Measurements from ENCODE around the gene ZNF219. TPM values are rescaled to one million over a fixed set of nuclear protein-coding genes. Genes with fewer than 3 reads are reported as not detected.

Gene ZNF219
- total RNA-seq, 1 experiment from 2014 or later, result 6.0 TPM

DNA sequence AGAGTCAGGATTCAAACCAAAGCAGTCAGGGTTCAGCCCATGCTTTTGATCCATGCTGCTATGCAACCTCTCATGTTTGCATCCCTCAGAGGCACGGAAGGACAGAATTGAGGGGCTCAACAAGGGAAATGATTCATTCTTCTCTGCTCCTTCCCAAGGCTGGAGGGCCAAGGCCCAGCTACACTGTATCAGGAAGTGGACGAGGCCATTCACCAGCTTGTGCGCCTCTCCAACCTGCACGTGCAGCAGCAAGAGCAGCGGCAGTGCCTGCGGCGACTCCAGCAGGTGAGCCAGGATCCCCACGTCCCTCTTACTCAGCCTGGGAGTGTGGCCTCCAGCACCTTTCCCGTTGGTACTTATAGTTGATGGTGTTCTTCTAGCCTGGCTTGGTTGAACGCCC, 19.7 kb downstream of the ZNF219 start:
- BruUV-seq (replicated peaks), result no TSS peak
- H3K4me2 ChIP-seq (ENCODE audit: low read length), result no peak overlapping the region
- ATAC-seq, result no peak
- no peaks in the 10 kb centered on the region for H3K9me2 ChIP-seq (replicated peaks; ENCODE audit: low read length)
- H3K4me3 ChIP-seq (ENCODE audit: low read length), result no peak overlapping the region
- H3K27me3 ChIP-seq (ENCODE audit: low read length), result peaks cover 7% of the 10 kb centered on the region; the same call in 1 of the 2 replicates
- no peaks in the 10 kb centered on the region for H3K79me2 ChIP-seq (ENCODE audit: low read length)
- no peak for DNase-seq
- H4K20me1 ChIP-seq (ENCODE audit: low read length), result no peaks in the 10 kb centered on the region
- no peak for TF ChIP-seq EZH2 (IDR thresholded peaks at IDR 0.05; ENCODE audit: low read length, unreplicated experiment)
- TF ChIP-seq, protein P1, sequence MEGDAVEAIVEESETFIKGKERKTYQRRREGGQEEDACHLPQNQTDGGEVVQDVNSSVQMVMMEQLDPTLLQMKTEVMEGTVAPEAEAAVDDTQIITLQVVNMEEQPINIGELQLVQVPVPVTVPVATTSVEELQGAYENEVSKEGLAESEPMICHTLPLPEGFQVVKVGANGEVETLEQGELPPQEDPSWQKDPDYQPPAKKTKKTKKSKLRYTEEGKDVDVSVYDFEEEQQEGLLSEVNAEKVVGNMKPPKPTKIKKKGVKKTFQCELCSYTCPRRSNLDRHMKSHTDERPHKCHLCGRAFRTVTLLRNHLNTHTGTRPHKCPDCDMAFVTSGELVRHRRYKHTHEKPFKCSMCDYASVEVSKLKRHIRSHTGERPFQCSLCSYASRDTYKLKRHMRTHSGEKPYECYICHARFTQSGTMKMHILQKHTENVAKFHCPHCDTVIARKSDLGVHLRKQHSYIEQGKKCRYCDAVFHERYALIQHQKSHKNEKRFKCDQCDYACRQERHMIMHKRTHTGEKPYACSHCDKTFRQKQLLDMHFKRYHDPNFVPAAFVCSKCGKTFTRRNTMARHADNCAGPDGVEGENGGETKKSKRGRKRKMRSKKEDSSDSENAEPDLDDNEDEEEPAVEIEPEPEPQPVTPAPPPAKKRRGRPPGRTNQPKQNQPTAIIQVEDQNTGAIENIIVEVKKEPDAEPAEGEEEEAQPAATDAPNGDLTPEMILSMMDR (conservative IDR thresholded peaks at IDR 0.05; ENCODE audit: low read depth, low read length), result no peak
- TF ChIP-seq EZH2phosphoT487 (IDR thresholded peaks at IDR 0.05; ENCODE audit: borderline replicate concordance, low read length), result no peak
- no peaks in the 10 kb centered on the region for H3F3A ChIP-seq (ENCODE audit: low read length, unreplicated experiment)
- intact Hi-C loops (cut with micrococcal nuclease), result no loop called here
- ChIA-PET CTCF (no interaction called here), POLR2A (ENCODE audit: unreplicated experiment) (no interaction called here)
- H3K9me3 ChIP-seq (ENCODE audit: low read length), result no peaks in the 10 kb centered on the region
- H3K27ac ChIP-seq (ENCODE audit: low read length), result no peak overlapping the region
- no peak overlapping the region for H2AFZ ChIP-seq (ENCODE audit: low read length)
- no peaks in the 10 kb centered on the region for H3K4me1 ChIP-seq (ENCODE audit: insufficient read depth, low read length)
- H3K9ac ChIP-seq (ENCODE audit: low read length), result no peak overlapping the region
- no peaks in the 10 kb centered on the region for H3K36me3 ChIP-seq (ENCODE audit: low read depth, low read length)

DNA sequence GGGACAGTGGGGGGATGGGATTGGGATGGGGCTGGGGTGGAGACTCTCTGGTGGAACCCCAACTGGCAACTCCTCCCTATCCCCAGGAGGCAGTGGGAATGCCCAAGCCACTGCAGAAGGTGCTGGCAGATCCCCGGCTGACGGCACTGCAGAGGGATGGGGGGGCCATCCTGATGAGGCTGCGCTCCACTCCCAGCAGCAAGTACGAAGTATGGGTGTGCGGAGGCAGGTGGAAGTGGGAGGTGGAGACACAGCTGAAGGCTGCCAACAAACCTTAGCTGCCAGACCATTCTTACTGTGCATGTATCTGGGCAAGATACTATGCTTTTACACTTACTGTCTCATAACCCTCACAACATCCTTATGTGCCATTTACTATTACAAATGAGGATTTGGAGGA, 20.2 kb downstream of the ZNF219 start:
- TF ChIP-seq EZH2 (IDR thresholded peaks at IDR 0.05; ENCODE audit: low read length, unreplicated experiment) (no peak), EZH2phosphoT487 (IDR thresholded peaks at IDR 0.05; ENCODE audit: borderline replicate concordance, low read length) (no peak)
- TF ChIP-seq, protein P1 (conservative IDR thresholded peaks at IDR 0.05; ENCODE audit: low read depth, low read length), result no peak
- Histone ChIP-seq H3K4me3 (ENCODE audit: low read length) (no peak overlapping the region), H3K79me2 (ENCODE audit: low read length) (no peaks in the 10 kb centered on the region), H2AFZ (ENCODE audit: low read length) (no peak overlapping the region), H3K27ac (ENCODE audit: low read length) (no peak overlapping the region), H3K9me2 (replicated peaks; ENCODE audit: low read length) (no peaks in the 10 kb centered on the region), H3K27me3 (ENCODE audit: low read length) (peaks cover 7% of the 10 kb centered on the region; the same call in 1 of the 2 replicates), H3K4me2 (ENCODE audit: low read length) (no peak overlapping the region), H3F3A (ENCODE audit: low read length, unreplicated experiment) (no peaks in the 10 kb centered on the region), H3K9ac (ENCODE audit: low read length) (no peak overlapping the region), H3K9me3 (ENCODE audit: low read length) (no peaks in the 10 kb centered on the region), H3K36me3 (ENCODE audit: low read depth, low read length) (no peaks in the 10 kb centered on the region), H4K20me1 (ENCODE audit: low read length) (no peaks in the 10 kb centered on the region), H3K4me1 (ENCODE audit: insufficient read depth, low read length) (no peaks in the 10 kb centered on the region)
- ChIA-PET CTCF (no interaction called here), POLR2A (ENCODE audit: unreplicated experiment) (no interaction called here)
- DNase-seq, result no peak
- intact Hi-C loops (cut with micrococcal nuclease), result no loop called here
- no TSS peak for BruUV-seq (replicated peaks)
- ATAC-seq, result no peak

DNA sequence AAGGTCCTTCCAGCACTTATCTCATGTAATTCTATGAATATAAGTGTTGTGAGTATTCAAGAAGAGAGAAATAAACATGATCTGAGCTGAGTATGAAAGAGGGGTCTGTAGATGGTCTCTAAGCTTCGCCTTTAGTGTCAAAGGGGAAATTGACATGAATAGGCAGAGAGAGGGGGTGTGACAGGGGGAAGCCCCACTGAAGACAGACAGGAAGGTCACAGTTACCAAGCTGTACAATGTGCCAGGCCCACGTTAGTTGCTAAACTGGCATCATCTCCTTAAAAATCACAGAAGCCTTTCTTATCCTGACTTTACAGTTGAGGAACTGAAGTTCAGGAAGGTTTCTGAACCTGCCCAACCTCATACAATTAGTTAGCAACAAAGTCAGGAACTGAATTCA, 20.8 kb downstream of the ZNF219 start:
- no peak for ATAC-seq
- Histone ChIP-seq H3K9me3 (ENCODE audit: low read length) (no peaks in the 10 kb centered on the region), H2AFZ (ENCODE audit: low read length) (no peak overlapping the region), H3F3A (ENCODE audit: low read length, unreplicated experiment) (no peaks in the 10 kb centered on the region), H3K4me3 (ENCODE audit: low read length) (no peak overlapping the region), H3K27me3 (ENCODE audit: low read length) (peaks cover 7% of the 10 kb centered on the region; the same call in 1 of the 2 replicates), H3K36me3 (ENCODE audit: low read depth, low read length) (no peaks in the 10 kb centered on the region), H3K9me2 (replicated peaks; ENCODE audit: low read length) (no peaks in the 10 kb centered on the region), H3K4me1 (ENCODE audit: insufficient read depth, low read length) (no peaks in the 10 kb centered on the region), H3K9ac (ENCODE audit: low read length) (no peak overlapping the region), H3K27ac (ENCODE audit: low read length) (no peak overlapping the region), H3K79me2 (ENCODE audit: low read length) (no peaks in the 10 kb centered on the region), H3K4me2 (ENCODE audit: low read length) (no peak overlapping the region), H4K20me1 (ENCODE audit: low read length) (no peaks in the 10 kb centered on the region)
- intact Hi-C loops (cut with micrococcal nuclease), result no loop called here
- no peak for TF ChIP-seq EZH2 (IDR thresholded peaks at IDR 0.05; ENCODE audit: low read length, unreplicated experiment)
- TF ChIP-seq, protein P1 (conservative IDR thresholded peaks at IDR 0.05; ENCODE audit: low read depth, low read length), result no peak
- TF ChIP-seq EZH2phosphoT487 (IDR thresholded peaks at IDR 0.05; ENCODE audit: borderline replicate concordance, low read length), result no peak
- no TSS peak for BruUV-seq (replicated peaks)
- POLR2A ChIA-PET (ENCODE audit: unreplicated experiment), result no interaction called here
- CTCF ChIA-PET, result no interaction called here
- DNase-seq, result no peak
